Ishikawa (cell line): Measurements from ENCODE around the gene MARS1.

ENCODE experiments used
- EGR1 ChIP-seq: IDR thresholded peaks from 2 replicates; pipeline ENCODE4 v1.6.1; 2012
- EP300 ChIP-seq: IDR thresholded peaks from 2 replicates; pipeline ENCODE4 v1.6.1; 2012; ENCODE audit warnings: borderline replicate concordance
- RAD21 ChIP-seq: IDR thresholded peaks from 2 replicates; pipeline ENCODE4 v1.6.1; 2012; ENCODE audit warnings: low read depth
- REST ChIP-seq: IDR thresholded peaks from 2 replicates; pipeline ENCODE4 v1.6.1; 2012; ENCODE audit warnings: low read depth, mild to moderate bottlenecking
- TAF1 ChIP-seq: IDR thresholded peaks from 2 replicates; pipeline ENCODE4 v1.6.1; 2012; ENCODE audit warnings: low read depth, mild to moderate bottlenecking
- TEAD4 ChIP-seq: IDR thresholded peaks from 2 replicates; pipeline ENCODE4 v1.6.1; 2012
- YY1 ChIP-seq: IDR thresholded peaks from 2 replicates; pipeline ENCODE4 v1.6.1; 2012; ENCODE audit warnings: low read depth

GRCh38 chr12:57536597-57536942 lies 48.7 kb downstream of the MARS1 start:
- no peak for TF ChIP-seq EP300
- no peak for TF ChIP-seq RAD21
- TF ChIP-seq TEAD4 = no peak
- TF ChIP-seq YY1 = no peak
- TF ChIP-seq EGR1 = no peak
- TF ChIP-seq TAF1 = no peak
- no peak for TF ChIP-seq REST
